ENCODE measurements around the gene CD8B. TPM values are rescaled to one million over a fixed set of nuclear protein-coding genes. Genes with fewer than 3 reads are reported as not detected.

Gene CD8B
- total and polyA plus RNA-seq, 8 donors, result 0.23 to 0.92 (median 0.67) TPM; not detected in 1

DNA sequence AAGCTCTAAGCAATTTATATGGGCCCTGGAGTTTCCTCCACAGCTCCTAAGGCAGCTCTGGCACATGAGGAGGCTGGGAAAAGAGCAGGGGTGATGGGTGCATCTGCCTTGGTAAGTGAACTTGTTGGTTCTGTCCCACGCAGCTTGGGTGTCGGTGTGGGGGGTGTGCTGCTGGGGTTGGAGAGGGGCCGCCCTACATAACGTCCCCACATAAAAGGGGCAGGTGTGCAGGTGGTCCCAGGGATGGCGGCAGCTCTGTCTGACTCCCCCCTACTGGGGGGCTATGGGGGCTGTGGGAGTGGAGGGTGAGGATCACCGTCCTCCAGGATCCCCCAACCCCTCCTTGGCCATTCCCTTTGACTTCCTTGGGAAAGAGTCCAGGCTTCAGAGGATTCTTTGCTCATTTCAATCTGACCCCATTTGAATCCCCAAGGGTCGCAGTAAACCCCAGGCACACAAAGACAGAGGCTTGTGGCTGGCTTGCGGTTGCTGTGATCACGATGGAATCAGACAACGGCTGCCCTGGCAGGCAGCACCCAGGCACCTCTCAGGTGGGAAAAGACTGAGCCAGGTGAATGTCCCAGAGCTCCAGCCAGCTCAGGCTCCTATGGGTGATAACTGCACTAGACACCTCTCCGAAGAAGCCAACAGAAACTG is 36.5 kb downstream of the CD8B start:
- intact Hi-C loops (cut with DNase I), result no loop called here
- ATAC-seq, result no peak
- Histone ChIP-seq H3K36me3 (no peaks in the 10 kb centered on the region), H3K27ac (no peak overlapping the region), H3K9me3 (no peaks in the 10 kb centered on the region), H3K4me1 (no peaks in the 10 kb centered on the region), H3K27me3 (no peaks in the 10 kb centered on the region), H3K4me3 (no peak overlapping the region)
- no peak for FAIRE-seq
- WGBS, 2 donors, result 75 to 85% methylated on average over 11 of the region's 11 CpGs
- DNase-seq, result no peak
- no peak for TF ChIP-seq CTCF (IDR thresholded peaks at IDR 0.05)

GRCh38 chr2:86822668-86823345 is 38.9 kb downstream of the CD8B start:
- no peaks in the 10 kb centered on the region for H3K27me3 ChIP-seq
- intact Hi-C loops (cut with DNase I), result no loop called here
- H3K9me3 ChIP-seq, result no peaks in the 10 kb centered on the region
- no peak overlapping the region for H3K4me3 ChIP-seq
- H3K4me1 ChIP-seq, result no peaks in the 10 kb centered on the region
- FAIRE-seq (no peak), ATAC-seq (no peak), DNase-seq (no peak)
- H3K27ac ChIP-seq, result no peak overlapping the region
- WGBS, 2 donors, result 66 to 93% methylated on average over 3 of the region's 3 CpGs
- TF ChIP-seq CTCF (IDR thresholded peaks at IDR 0.05), result no peak
- no peaks in the 10 kb centered on the region for H3K36me3 ChIP-seq

GRCh38 chr2:86821842-86822241 is 39.8 kb downstream of the CD8B start:
- H3K36me3 ChIP-seq, result no peaks in the 10 kb centered on the region
- no peak for TF ChIP-seq CTCF (IDR thresholded peaks at IDR 0.05)
- no peaks in the 10 kb centered on the region for H3K9me3 ChIP-seq
- ATAC-seq (no peak), FAIRE-seq (no peak), DNase-seq (no peak)
- WGBS, 2 donors, result 82 to 86% methylated on average over 6 of the region's 6 CpGs
- no peaks in the 10 kb centered on the region for H3K27me3 ChIP-seq
- H3K27ac ChIP-seq, result no peak overlapping the region
- intact Hi-C loops (cut with DNase I), result no loop called here
- H3K4me1 ChIP-seq, result no peaks in the 10 kb centered on the region
- no peak overlapping the region for H3K4me3 ChIP-seq

DNA sequence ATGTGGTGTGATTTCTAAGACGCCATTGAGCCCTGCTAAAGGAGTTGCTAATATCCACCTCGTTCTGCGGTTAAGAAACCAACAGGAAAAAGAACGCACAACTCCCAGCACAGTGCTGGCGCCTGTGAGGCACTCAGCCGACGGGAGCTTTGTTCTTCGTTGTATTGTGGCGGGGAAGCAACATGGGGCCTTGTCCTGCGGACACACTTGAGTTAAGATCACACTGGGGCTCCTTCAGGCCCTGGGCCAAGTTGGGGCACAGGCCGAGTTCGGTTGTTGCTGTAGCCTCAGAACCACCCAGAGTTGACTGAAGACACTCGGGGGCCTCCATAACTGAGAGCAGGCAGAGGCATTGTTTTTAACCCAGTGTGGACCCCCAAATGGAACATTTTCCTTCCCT is 40.4 kb downstream of the CD8B start:
- Histone ChIP-seq H3K36me3 (no peaks in the 10 kb centered on the region), H3K4me3 (no peak overlapping the region), H3K9me3 (no peaks in the 10 kb centered on the region), H3K27me3 (no peaks in the 10 kb centered on the region), H3K4me1 (no peaks in the 10 kb centered on the region), H3K27ac (no peak overlapping the region)
- TF ChIP-seq CTCF (IDR thresholded peaks at IDR 0.05), result no peak
- DNase-seq, result no peak
- intact Hi-C loops (cut with DNase I), result no loop called here
- FAIRE-seq, result no peak
- no peak for ATAC-seq
- 88 to 94% methylated on average over 13 of the region's 13 CpGs for WGBS, 2 donors

DNA sequence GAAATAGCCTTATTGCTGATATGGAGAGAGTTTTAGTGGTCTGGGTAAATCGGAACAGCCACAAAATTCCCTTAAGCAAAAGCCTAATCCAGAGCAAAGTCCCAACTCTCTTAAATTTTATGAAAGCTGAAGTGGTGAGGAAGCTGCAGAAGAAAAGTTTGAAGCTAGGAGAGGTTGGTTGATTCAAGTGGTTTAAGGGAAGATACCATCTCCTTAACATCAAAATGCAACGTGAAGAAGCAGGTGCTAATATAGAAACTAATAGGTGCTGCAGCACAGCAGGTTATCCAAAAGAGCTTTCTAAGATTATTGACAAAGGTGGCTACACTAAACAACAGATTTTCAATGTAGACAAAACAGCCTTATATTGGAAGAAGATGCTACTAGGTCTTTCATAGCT is 42.7 kb downstream of the CD8B start:
- ATAC-seq, result no peak
- 75 to 89% methylated on average over 2 of the region's 2 CpGs for WGBS, 2 donors
- Histone ChIP-seq H3K4me1 (no peaks in the 10 kb centered on the region), H3K27ac (no peak overlapping the region), H3K36me3 (no peaks in the 10 kb centered on the region), H3K4me3 (no peak overlapping the region), H3K9me3 (no peaks in the 10 kb centered on the region), H3K27me3 (no peaks in the 10 kb centered on the region)
- DNase-seq, result no peak
- no peak for FAIRE-seq
- intact Hi-C loops (cut with DNase I), result no loop called here
- TF ChIP-seq CTCF (IDR thresholded peaks at IDR 0.05), result no peak

All from pancreas (tissue), 10 donors.